Right ventricle myocardium inferior (tissue), 1 donor: ENCODE measurements around the gene SCARB1. TPM values are rescaled to one million over a fixed set of nuclear protein-coding genes. Genes with fewer than 3 reads are reported as not detected.

Experiments used
- ATAC-seq: fragments of 200-7000 bp; cut with Tn5 transposase; one replicate; pipeline ENCODE4 v1.9.1; 2020; ENCODE audit warnings: mild to moderate bottlenecking, moderate library complexity
- DNase-seq: peaks from one replicate; pipeline ENCODE4 v3.0.0; 2021; ENCODE audit errors: missing footprints
- intact Hi-C: fragments of 100-400 bp; cut with DNase I; formaldehyde crosslinking; loops from one replicate; pipeline ENCODE4 v1.11.0; 2022
- total RNA-seq: library from RNA; stranded (reverse); fragmentation: NEBNext Ultra II Directional; extraction: Animal tissue kit (Norgen Biotek cat#: 25700); gene quantifications from one replicate; pipeline ENCODE4 v1.2.1, GENCODE V29; 2021
- donor health status: DM: no; HTN: yes; CAD: no; lungs with severe emphysema.

The SCARB1 gene
- total RNA-seq, 1 donor from 2014 or later: 14.1 TPM

DNA sequence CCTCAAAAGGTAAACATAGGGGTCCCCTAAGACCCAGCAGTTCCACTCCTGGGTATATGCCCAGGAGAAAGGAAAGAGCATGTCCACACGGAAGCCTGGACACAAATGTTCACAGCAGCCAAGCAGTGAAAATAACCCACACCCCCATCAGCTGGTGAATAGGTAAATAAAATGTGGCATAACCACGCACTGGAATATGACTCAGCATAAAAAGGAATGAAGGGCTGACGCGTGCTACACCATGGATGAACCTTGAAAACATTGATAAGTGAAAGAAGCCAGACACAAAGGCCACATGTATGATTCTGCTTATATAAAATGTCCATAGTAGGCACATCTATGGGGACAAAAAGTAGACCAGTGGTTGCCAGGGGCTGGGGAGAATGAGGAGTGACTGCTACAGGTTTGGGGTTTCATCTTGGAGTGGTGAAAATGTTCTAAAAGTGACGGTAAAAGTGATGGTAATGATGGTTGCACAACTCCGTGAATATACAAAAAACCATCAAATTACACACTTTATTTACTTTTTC lies 3.8 kb upstream of the SCARB1 start:
- no peak for ATAC-seq
- DNase-seq: no peak
- intact Hi-C loops: no loop called here

DNA sequence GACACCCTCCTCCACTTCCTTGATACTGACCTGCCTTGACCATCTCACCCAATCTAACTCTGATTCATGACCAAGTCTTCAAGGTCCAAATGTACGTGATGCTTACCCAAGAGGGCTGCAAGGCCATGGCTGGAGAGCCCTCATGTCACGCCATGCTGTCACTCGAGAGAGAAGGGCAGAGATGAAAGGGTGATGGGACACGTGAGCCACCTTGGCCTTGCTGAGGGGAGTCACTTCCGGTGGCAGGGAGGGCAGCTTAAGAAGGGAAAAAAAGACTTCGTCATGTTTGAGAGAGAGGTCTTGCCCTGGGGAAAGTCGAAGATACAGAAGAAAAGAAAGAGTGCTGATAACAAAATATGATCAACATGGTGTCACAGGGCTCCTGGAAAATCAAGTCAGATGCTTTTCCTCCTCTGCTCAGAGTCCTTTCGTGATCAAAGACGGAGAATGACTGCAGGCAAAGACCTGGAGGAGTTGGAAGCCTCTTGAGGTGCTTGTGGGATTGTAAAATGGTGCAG lies 3.3 kb upstream of the SCARB1 start:
- intact Hi-C loops: no loop called here

DNA sequence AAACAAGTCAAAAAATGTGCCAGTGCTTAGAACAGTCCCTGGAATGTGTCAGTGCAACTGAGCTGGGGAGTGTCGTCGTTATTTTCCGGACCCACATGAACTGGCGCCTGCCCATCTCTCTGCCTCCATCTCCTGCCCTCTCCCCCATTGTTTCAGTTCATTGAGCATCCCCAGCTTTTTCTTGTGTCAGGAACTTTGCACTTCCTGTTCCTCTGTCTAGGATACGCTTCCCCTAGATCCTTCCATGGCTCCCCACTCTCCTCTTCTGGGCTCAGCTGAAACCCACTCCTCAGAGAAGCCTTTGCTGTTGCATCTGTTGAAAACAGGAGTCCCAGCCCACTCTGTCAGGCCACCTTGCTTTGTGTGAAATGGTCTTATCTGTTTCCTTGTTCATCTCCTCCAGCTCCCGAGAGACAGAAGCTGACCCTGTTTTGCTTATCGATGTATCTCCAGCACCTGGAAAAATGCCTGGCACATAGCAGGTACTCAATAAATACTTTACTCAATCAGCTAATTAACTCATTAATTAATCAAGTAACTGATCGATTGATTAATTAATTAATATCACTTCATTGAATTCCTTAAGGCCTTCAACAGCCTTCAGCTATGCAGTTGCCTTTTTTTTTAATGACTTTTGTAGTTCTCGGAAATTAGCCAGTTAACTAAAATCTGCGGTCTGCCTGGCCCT lies 2.7 kb upstream of the SCARB1 start:
- intact Hi-C loops: no loop called here
- ATAC-seq (no peak), DNase-seq (no peak)

More for the DNA sequence above, 3.3 kb upstream of the SCARB1 start:
- no peak for DNase-seq
- no peak for ATAC-seq

DNA sequence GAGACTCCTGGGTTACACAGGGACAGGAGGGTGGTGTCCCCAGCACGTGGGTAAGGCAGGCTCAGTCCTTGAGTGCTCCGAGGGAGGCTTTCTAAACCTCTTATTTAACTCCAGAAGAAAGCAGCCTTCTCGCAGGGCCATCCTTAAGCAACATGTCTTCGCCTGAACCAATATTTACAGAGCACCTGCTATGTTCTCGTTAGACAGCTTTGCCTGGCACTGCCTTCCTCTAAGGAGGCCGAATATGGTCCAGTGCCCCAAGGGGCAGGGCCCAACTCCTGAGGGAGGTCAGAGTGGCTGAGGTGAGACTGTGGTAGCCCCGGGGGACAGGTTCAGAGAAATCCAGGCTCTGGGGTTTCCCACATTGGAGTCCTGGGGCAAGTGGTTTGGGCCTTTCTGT lies 2.1 kb upstream of the SCARB1 start:
- ATAC-seq (no peak), DNase-seq (no peak)
- intact Hi-C loops: no loop called here

DNA sequence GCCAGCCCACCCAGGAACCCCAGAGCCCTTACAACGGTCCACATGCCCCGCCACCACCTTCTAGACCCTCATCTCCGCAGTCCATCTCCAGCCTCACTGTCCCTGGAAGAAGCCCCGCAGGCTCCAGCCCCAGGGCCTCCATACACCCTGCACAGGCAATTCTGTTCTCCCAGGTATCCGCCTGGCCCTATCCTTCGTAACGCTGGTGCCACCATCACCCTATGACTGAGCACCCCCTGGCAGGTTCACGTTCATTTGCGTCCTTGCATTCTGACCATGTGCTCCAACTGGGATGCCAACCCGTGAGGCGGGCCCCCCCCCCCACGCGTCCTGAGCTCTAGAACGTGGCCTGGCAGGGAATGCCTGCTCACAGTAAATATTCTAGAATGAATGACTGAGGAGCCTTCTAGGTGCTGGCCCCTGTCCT lies 675 bp upstream of the SCARB1 start:
- ATAC-seq: peak; percentile 1
- no peak for DNase-seq
- intact Hi-C loops: loop anchor here (5.0 kb wide), 1 partner anchor 38 kb away; no protein-coding TSS in a partner anchor

DNA sequence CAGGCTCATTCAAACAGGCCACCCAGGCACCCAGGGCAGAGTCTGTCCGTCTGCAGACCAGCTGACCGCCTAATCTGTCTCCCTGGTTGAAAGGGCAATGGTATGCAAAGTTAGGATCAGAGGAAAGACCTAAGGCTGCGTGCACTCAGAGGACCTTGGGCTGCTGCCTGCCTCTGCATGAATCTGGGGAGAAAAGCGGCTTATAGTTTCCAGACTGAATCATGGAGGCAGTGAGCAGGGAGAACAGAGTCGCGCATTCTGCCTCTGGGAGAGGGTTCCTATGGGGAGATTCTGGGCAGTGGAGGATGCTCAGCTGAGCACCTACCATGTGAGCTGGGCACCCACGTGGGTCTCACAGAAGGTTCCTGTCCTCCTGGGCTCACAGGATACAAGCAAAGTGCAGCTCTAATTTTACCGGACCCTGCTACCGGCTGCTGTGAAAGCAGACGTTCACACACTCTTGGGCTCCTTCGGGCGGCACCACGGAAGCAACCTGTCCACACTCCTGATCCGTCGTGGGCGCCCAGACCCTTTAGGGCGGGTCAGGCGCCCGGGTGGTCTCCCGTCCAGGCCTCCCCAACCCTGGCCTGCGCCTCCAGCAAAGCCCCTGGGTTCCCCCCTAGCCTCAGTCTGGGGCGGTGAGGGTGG lies 772 bp downstream of the SCARB1 start:
- DNase-seq: no peak
- intact Hi-C loops: loop anchor here (5.0 kb wide), 1 partner anchor 39 kb away; no protein-coding TSS in a partner anchor
- peak; percentile 5 for ATAC-seq

DNA sequence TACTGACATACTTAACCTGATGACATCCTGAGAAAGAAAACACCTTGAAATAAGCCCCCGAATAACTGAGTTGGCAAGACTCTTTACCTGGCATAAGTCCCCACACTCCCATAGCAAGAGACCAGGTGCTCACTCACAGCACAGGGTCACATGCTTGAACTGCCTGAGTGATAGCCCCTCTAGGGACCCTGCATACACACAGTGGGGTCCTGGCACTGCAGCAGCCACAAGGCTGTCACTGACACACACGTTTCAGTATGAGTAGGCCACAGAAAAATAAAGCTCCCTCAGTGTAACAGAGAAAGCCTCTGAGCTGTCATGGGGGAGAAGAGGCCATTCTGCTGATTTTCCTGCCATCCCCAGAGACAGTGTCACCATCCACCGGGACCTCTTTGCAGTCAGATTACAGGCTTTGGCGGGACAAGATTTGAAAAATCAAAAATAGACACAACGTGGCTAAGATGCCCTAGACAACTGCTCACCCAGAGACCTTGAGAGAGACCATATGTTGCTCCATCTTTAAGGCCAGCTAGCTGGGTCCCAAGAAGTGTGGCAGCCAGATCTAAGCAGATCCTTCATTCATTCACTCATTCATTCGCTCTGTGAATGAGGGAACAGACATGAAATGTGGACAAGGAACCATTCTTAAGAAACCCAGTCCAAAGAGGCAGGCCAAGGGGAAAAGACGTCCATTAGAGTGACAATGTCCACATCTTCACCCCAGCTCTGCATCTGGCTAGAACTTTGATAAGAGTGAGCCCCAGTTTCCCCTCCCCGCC lies 1.6 kb downstream of the SCARB1 start:
- DNase-seq: no peak
- ATAC-seq: no peak
- intact Hi-C loops: loop anchor here (5.0 kb wide), 1 partner anchor 40 kb away; no protein-coding TSS in a partner anchor

DNA sequence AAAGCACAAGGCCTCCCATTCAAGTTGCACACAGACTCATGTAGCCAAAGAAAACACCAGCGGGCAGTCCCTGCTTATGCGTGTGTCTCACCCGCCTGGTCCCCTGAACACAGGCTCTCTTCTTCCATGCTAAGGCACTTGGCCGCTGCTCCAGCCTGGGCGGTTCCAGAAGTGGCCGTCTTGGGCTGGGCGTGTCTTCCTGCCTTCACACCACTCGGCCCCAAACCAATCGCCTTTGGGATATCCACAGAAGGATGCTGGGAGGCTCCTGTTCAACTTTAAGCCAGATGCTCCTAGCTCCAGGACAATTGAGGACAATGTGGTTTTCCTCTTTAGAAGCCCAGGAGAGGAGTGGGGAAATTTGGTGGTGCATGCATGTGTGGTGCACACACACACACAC lies 2.2 kb downstream of the SCARB1 start:
- intact Hi-C loops: loop anchor here (5.0 kb wide), 1 partner anchor 41 kb away; no protein-coding TSS in a partner anchor
- ATAC-seq: peak; percentile 48
- DNase-seq: peak; percentile 87

DNA sequence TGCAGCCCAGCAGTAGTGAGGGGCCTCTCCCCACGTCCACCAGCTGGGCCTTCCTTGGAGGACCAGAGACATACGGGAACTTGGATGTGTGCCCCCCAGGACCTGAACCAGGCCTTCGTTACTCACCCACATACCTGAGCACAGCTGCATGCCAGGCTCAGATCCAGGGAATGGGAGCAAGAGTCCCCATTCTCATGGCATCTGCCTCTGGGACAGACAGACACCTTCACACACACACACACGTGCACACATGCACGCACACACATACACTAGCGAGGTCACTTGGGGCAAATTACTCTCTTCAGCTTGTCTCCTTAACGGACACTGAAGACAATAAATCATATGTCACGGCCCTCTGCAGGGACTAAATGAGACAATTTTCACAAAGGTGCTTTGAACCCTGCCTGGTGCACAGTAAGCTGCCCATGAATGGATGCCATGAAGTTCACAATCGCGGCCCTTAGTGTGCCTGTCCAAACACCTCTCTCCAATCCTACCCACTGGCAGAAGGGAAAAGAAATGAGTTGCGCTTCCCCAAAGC lies 5.7 kb downstream of the SCARB1 start:
- DNase-seq (no peak), ATAC-seq (no peak)
- intact Hi-C loops: no loop called here

DNA sequence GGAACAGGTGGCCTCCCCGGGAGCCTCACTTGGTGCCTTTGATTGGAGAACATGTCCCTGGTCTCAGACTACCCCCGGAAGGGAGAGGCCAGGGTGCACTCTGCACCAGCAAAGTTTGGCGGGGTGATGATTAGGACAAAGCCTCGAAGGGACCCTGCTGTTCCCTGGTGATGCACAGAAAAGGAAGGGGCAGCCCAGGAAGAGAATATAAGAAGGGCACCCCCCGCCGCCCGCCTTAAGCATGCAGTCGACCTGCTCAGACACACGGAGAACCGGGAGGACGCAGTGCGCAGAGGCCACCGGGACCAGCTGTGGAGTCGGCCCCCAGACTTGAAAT lies 6.9 kb downstream of the SCARB1 start:
- intact Hi-C loops: no loop called here
- ATAC-seq: no peak
- DNase-seq: no peak

DNA sequence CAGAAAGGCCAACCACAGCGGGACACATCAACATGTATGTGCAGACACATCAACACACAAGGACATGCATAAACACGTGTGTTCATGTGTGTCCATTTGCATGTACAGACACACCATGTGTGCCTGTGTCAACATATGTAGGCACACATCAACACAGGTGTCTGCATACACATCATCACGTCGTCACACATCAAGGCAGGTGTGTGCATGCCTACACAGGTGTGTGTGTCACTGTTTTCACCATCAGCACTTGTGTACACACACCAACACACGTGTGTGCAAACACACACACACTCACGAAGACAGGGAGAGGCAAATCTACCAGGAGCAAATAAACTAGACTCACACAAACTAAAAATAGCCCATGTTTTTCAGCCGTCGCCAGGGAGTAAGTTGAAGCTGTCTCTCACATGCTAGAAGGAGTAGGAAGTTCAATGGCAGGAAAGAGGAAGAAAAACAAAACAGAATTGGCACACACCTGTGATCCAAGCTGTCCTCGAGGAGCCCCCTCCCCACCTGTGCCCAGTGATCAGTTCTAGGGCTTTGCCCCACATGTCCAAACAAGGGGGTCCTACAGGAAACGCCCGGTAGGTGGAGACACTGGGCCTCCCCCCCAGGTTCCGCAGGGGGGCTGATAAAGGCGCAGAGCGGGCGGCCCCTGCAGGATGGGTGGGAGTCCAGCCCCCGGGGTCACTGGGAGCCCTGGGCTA lies 7.4 kb downstream of the SCARB1 start:
- DNase-seq (no peak), ATAC-seq (peak; percentile 38)
- intact Hi-C loops: no loop called here

DNA sequence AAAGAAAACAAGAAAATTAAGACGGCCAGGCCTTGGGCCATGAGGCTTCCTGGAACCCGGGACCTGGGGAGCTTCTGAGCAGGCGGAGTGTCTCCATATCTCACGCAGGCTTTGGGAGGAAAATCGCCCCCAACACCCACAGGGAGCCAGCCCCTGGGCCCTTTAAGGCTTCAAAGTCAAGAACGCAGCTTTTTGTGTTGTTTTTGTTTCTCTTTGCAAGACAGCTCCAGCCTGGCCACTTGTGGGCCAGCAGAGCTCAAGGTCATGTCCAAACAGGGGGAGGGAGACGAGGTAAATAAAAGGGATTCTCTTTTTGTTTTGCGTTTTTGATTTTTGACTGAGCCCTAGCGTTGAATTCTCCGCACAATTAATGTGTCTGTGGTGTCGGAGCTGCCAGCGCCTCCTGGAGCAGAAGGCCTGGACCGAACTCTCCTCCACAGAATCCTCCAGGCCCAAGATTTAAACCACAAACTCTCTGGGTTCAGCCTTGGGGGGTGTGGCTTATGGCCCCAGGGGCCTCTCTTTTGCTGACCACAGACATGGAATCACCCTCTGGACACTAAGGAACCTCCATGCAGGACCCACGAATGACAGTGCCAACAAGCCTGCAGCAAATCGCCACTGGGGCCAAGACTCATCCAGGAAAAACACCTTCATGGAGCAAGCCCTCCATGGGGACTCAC lies 8.2 kb downstream of the SCARB1 start:
- DNase-seq: no peak
- intact Hi-C loops: no loop called here

DNA sequence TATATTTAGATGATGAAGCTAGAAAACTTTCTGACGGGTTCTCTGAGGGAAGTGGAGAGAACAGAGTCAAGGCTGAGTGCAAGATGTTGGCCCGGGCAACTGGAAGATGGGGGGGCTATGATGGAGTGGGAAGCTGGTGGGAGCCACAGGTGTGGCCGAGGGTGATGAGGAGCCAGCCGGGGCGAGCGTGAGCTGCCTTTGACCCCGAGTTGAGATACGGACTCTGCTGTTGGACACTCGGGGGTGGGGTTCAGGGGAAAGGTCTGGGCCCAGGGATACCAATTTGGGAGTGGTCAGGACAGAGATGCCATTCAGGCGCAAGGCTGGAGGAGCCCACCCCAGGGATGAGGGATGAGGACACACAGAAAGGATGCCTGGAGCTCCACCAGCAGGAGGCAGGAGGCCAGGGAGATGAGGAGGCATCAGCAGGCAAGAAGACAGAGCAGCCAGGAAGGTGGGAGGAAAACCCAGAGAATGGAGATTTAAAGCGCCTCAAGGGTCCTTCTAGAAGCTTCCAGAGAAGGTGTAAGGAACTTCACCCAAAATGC lies 9.0 kb downstream of the SCARB1 start:
- ATAC-seq (no peak), DNase-seq (no peak)
- intact Hi-C loops: no loop called here

More for the DNA sequence above, 8.2 kb downstream of the SCARB1 start:
- no peak for ATAC-seq

DNA sequence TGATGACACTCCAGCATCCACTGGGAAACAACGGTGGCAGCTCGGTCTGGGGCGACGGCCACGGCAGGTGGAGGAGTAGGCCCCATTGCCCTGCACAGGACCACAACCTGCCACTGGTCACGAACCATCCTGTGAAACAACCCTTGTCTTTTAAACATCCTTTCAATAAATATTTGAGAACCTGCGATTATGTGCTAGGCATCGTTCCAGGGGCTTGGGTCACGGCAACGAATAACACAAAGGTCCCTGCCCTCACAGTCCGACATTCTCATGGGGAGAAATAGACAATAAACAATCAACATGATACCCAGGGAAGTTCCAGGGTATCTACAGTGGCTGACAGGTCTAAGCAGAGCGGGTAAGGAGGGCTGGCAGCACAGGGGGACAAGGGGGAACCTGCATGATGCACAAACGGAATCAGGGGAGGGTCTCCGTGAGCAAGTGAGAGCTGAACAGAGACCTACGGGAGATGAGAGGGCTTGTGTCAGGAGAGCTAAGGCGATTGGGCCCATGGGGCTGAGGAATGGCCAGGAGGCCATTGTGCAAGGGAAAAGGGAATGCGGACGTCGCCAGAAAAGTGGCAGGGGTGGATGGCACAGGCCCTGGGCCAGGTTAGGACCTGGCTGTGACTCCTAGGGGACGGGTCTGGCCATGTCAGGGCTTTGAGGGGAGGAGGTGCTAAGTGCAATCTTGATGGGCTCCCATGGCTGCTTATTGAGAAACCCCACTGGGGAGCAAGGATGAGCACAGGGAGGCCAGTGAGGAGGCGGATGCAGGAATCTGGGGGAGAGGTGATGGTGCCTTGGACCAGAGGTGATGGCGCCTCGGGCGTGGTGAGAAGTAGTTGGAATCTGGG lies 9.7 kb downstream of the SCARB1 start:
- DNase-seq: no peak
- intact Hi-C loops: no loop called here
- ATAC-seq: no peak

DNA sequence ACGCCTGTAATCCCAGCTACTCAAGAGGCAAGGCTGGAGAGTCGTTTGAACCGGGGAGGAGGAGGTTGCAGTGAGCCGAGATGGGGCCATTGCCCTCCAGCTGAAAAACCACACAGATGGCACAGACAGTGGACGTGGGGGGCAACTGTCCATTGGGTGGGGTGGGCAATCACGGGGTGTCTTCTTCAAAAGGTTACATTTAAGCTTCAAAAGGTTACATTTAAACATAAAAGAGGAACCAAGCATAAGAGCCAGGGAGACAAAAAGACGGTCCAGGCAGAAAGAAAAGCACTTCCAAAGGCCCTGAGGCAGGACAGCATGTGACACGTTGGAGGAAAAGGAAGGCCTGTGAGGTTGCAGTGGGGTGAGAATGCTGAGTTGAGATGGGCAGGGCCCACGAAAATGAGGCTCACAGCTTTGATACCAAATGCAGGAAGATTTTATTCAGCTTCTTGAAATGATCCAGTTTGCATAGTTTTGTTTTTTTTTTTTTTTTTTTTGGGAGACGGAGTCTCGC lies 10.7 kb downstream of the SCARB1 start:
- DNase-seq (no peak), ATAC-seq (no peak)
- intact Hi-C loops: no loop called here

DNA sequence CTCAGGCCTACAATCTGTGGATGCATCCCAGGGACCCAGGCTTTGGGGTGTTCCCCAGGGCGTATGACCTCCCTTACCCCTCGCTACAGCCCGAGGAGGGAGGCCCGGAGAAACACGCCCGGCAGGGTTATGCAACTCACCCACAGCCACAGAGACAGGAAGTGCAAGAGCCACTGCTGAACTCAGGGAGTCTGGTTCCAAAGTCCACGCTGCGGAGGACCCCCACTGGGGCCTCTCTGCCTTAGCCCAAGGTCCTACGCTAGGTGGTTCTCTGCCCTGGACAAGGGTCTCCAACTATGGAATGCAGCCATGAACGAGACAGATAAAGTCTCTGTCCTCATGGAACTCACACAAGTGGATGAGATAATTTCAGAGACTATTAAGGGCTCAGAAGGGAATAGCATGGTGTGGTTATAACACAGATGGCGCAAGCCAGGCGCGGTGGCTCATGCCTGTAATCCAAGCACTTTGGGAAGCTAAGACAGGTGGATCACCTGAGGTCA lies 11.3 kb downstream of the SCARB1 start:
- peak; percentile 53 for ATAC-seq
- intact Hi-C loops: no loop called here
- DNase-seq: peak; percentile 87
